ENCODE measurements around the gene CIC.

DNA sequence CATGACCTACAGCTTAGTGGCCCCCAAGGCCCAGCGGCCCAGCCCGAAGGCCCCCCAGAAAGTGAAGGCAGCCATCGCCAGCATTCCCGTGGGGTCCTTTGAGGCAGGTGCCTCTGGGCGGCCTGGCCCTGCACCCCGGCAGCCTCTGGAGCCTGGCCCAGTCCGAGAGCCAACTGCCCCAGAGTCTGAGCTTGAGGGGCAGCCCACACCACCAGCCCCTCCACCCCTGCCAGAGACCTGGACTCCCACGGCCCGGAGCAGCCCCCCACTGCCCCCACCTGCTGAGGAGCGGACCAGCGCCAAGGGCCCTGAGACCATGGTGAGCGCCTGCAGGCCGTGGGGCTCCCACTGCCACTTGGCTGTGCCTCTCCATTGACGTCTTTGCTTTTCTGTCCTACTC, 23.9 kb downstream of the CIC start:
- TF ChIP-seq, protein P1, sequence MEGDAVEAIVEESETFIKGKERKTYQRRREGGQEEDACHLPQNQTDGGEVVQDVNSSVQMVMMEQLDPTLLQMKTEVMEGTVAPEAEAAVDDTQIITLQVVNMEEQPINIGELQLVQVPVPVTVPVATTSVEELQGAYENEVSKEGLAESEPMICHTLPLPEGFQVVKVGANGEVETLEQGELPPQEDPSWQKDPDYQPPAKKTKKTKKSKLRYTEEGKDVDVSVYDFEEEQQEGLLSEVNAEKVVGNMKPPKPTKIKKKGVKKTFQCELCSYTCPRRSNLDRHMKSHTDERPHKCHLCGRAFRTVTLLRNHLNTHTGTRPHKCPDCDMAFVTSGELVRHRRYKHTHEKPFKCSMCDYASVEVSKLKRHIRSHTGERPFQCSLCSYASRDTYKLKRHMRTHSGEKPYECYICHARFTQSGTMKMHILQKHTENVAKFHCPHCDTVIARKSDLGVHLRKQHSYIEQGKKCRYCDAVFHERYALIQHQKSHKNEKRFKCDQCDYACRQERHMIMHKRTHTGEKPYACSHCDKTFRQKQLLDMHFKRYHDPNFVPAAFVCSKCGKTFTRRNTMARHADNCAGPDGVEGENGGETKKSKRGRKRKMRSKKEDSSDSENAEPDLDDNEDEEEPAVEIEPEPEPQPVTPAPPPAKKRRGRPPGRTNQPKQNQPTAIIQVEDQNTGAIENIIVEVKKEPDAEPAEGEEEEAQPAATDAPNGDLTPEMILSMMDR (IDR thresholded peaks at IDR 0.05 in 2 of 3, conservative IDR thresholded peaks at IDR 0.05 in 1 of 3; ENCODE audit: insufficient read depth in 2 of 3, low read depth in 1 of 3, low read length in 3 of 3), result no peak
- TF ChIP-seq ZNF318 (IDR thresholded peaks at IDR 0.05; ENCODE audit: borderline replicate concordance in 1 of 2, low read depth in 1 of 2), result no peak
- TF ChIP-seq MAZ (CRISPR knock-in tag; conservative IDR thresholded peaks at IDR 0.05 in 1 of 2, IDR thresholded peaks at IDR 0.05 in 1 of 2), result no peak
